ENCODE measurements around the gene PLXNA2. TPM values are rescaled to one million over a fixed set of nuclear protein-coding genes. Genes with fewer than 3 reads are reported as not detected.

PLXNA2 gene
- total and polyA plus RNA-seq, 7 donors, result 2.4 to 16.1 (median 6.4) TPM

DNA sequence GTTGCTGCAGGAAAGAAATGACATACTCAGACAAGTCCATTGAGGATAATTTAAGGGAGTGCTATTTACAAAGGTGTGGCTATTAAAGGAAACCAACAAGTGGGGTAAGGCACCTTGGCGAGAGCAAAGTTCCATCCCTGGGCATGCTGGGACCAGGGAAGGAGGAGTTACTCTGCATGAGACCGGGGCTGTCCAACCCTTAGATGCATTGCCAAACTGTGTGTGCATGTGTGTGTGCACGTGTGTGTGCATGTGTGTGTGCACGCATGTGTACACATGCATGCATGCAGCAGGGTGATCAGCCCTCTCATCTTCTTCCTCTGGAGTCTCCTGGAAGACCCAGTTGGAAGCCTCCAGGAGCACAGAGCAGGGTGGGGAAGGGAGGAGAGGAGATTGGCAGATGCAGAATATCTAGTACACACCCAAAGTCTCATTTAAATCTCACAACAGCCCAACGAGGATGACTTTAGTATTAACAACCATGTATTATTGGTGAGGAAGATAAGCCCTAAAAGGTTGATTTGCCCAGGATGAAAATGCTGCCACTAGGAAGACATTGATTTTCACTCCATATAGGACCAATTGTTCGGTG lies 261.0 kb downstream of the PLXNA2 start:
- Histone ChIP-seq H3K4me3 (no peak overlapping the region), H3K4me1 (no peaks in the 10 kb centered on the region), H3K36me3 (no peaks in the 10 kb centered on the region), H3K27ac (no peak overlapping the region), H3K9me3 (no peaks in the 10 kb centered on the region), H3K27me3 (no peaks in the 10 kb centered on the region)
- DNase-seq, result no peak
- 35 to 73% methylated on average over 6 of the region's 6 CpGs for WGBS, 2 donors
- intact Hi-C loops (cut with DNase I), result no loop called here
- TF ChIP-seq POLR2A (IDR thresholded peaks at IDR 0.05) (no peak), POLR2AphosphoS5 (IDR thresholded peaks at IDR 0.05) (no peak), EP300 (IDR thresholded peaks at IDR 0.05) (no peak)
- TF ChIP-seq, protein P1, sequence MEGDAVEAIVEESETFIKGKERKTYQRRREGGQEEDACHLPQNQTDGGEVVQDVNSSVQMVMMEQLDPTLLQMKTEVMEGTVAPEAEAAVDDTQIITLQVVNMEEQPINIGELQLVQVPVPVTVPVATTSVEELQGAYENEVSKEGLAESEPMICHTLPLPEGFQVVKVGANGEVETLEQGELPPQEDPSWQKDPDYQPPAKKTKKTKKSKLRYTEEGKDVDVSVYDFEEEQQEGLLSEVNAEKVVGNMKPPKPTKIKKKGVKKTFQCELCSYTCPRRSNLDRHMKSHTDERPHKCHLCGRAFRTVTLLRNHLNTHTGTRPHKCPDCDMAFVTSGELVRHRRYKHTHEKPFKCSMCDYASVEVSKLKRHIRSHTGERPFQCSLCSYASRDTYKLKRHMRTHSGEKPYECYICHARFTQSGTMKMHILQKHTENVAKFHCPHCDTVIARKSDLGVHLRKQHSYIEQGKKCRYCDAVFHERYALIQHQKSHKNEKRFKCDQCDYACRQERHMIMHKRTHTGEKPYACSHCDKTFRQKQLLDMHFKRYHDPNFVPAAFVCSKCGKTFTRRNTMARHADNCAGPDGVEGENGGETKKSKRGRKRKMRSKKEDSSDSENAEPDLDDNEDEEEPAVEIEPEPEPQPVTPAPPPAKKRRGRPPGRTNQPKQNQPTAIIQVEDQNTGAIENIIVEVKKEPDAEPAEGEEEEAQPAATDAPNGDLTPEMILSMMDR (IDR thresholded peaks at IDR 0.05), result no peak

DNA sequence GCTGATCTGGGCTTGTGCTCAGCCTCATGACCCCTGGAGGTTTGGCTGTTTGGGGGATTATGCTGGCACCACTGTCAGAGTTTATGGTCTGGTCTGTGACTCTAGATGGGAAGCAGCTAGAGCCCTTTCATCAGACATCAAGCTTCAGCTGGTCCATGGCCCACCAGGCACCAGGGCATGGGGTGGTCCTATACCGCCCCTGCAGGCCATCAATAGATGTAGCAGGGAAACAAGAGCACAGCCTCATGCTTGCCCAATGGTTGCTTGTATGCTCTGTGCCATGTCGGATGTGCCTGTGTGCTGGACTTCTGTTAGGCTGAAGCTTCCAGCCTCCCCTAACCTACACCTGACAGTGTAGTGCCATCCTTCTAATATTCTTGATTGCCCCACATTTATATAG lies 262.2 kb downstream of the PLXNA2 start:
- Histone ChIP-seq H3K9me3 (no peaks in the 10 kb centered on the region), H3K36me3 (no peaks in the 10 kb centered on the region), H3K4me3 (no peak overlapping the region), H3K4me1 (no peaks in the 10 kb centered on the region), H3K27me3 (no peaks in the 10 kb centered on the region), H3K27ac (no peak overlapping the region)
- no peak for DNase-seq
- TF ChIP-seq EP300 (IDR thresholded peaks at IDR 0.05) (no peak), POLR2A (IDR thresholded peaks at IDR 0.05) (no peak), POLR2AphosphoS5 (IDR thresholded peaks at IDR 0.05) (no peak)
- TF ChIP-seq, protein P1 (IDR thresholded peaks at IDR 0.05), result no peak
- intact Hi-C loops (cut with DNase I), result no loop called here
- WGBS, 2 donors, result 81 to 87% methylated on average over 2 of the region's 2 CpGs

DNA sequence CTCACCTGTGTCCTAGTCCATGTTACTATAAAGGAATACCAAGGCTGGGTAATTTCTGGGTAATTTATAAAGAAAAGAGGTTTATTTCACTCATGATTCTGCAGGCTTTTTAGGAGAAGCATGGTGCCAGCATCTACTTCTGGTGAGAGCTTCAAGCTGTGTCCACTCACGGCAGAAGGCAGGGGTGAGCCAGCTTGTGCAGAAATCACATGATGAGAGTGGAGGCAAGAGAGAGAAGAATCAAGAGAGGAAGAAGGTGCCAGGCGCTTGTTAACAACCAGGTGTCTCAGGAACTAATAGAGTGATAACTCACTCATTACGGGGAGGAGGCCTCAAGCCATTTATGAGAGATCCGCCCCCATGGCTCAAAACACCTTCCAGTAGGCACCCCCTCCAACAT lies 265.7 kb downstream of the PLXNA2 start:
- no peak for DNase-seq
- peaks cover 0 to 4% (median 0%) of the 10 kb centered on the region in 3 donors for H3K27me3 ChIP-seq
- intact Hi-C loops (cut with DNase I), result no loop called here
- no peak overlapping the region for H3K4me3 ChIP-seq
- WGBS, 2 donors, result 87 to 90% methylated on average over 4 of the region's 4 CpGs
- no peak overlapping the region for H3K27ac ChIP-seq
- H3K9me3 ChIP-seq, result no peaks in the 10 kb centered on the region
- TF ChIP-seq, protein P1 (IDR thresholded peaks at IDR 0.05), result no peak
- no peak for TF ChIP-seq EP300 (IDR thresholded peaks at IDR 0.05)
- TF ChIP-seq POLR2AphosphoS5 (IDR thresholded peaks at IDR 0.05), result no peak
- no peak for TF ChIP-seq POLR2A (IDR thresholded peaks at IDR 0.05)
- H3K36me3 ChIP-seq, result no peaks in the 10 kb centered on the region
- no peaks in the 10 kb centered on the region for H3K4me1 ChIP-seq

DNA sequence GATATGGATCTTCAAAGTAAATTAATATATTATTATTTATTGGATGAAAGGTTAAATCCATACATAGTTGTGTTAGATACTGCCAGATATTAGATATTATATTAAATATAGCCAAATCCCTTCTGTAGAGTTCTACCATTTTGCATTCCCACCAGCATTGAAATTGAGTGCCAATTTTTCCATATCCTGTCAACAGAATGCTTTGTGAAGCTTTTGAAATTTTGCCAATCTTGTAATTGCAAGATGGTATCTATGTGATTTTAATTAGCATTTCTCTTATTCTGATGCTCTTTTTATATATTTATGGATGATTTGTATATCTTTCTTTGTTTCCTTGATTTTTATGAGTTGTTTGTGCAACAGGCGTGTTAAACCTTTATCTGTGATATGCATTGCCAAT lies 266.3 kb downstream of the PLXNA2 start:
- TF ChIP-seq POLR2AphosphoS5 (IDR thresholded peaks at IDR 0.05) (no peak), POLR2A (IDR thresholded peaks at IDR 0.05) (no peak), EP300 (IDR thresholded peaks at IDR 0.05) (no peak)
- TF ChIP-seq, protein P1 (IDR thresholded peaks at IDR 0.05), result no peak
- no peaks in the 10 kb centered on the region for H3K4me1 ChIP-seq
- intact Hi-C loops (cut with DNase I), result no loop called here
- DNase-seq, result no peak
- H3K27ac ChIP-seq, result no peak overlapping the region
- no peaks in the 10 kb centered on the region for H3K36me3 ChIP-seq
- no peaks in the 10 kb centered on the region for H3K9me3 ChIP-seq
- no peak overlapping the region for H3K4me3 ChIP-seq
- peaks cover 0 to 4% (median 0%) of the 10 kb centered on the region in 3 donors for H3K27me3 ChIP-seq
- WGBS, 2 donors, result 86 to 92% methylated on average over 1 of the region's 1 CpG
